ENCODE measurements around the gene ACSS3.
"Not testable (repeated sequence)": the region's sequence is repeated elsewhere in the genome, so short reads cannot be mapped to it uniquely, and the experiment has no call there.

ACSS3 gene, protein sequence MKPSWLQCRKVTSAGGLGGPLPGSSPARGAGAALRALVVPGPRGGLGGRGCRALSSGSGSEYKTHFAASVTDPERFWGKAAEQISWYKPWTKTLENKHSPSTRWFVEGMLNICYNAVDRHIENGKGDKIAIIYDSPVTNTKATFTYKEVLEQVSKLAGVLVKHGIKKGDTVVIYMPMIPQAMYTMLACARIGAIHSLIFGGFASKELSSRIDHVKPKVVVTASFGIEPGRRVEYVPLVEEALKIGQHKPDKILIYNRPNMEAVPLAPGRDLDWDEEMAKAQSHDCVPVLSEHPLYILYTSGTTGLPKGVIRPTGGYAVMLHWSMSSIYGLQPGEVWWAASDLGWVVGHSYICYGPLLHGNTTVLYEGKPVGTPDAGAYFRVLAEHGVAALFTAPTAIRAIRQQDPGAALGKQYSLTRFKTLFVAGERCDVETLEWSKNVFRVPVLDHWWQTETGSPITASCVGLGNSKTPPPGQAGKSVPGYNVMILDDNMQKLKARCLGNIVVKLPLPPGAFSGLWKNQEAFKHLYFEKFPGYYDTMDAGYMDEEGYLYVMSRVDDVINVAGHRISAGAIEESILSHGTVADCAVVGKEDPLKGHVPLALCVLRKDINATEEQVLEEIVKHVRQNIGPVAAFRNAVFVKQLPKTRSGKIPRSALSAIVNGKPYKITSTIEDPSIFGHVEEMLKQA

DNA sequence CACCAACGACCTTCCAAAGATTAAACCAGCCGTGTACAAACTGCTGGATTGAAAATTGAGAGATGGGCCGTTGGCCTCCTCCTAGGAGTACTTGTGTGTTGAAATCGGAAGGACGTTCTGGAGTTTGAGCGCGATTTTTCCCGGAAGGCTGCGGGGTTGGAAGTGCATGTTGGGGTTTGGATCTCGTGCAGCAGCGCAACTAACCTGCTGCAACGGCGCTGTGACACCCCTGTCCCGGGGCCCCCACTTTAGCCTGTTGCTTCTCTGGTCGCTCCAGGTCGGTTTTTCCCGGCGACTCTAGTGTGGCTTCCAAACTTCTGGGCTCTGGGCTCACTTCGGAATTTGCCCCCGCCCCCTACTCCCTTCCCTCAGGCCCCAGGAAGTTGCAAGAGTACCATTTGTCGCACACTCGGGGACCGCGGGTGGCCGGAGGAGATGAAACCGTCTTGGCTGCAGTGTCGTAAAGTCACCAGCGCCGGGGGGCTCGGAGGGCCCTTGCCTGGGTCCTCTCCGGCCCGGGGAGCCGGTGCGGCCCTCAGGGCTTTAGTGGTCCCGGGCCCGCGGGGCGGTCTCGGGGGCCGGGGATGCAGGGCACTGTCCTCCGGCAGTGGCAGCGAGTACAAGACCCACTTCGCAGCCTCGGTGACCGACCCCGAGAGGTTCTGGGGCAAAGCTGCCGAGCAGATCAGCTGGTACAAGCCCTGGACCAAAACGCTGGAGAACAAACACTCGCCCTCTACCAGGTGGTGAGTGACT is at the start of gene ACSS3:
ACSS3 (plus strand) TSS at position 394 of the 756 bp plus-strand sequence; CDS start at position 436, 42 bp downstream.
- no peak for DNase-seq (ENCODE audit: extremely low read depth in 1 of 2, low read depth in 1 of 2)

GRCh38 chr12:81034926-81035325 is 43.0 kb upstream of the ACSS3 start:
- no peak for DNase-seq (ENCODE audit: extremely low read depth in 1 of 2, low read depth in 1 of 2)

DNA sequence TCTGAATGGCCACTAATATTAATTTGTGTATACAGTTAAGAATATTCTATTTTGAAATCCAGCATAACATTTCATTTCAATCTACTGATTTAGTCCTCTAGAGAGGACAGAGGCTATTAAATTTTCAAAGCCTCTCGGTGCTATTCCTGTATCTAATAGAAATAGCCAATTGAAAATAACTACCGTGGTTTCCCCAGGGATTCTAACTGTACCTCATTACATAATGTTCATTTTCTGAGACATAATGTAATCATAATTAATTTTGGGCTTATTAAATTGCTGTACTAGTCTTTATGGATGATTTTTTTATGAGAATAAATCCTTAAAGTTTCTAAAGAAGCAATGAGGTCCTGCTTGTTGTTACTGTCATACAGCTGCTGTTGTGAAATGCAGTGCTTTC is 38.6 kb upstream of the ACSS3 start:
- no peak for DNase-seq (ENCODE audit: extremely low read depth in 1 of 2, low read depth in 1 of 2)

DNA sequence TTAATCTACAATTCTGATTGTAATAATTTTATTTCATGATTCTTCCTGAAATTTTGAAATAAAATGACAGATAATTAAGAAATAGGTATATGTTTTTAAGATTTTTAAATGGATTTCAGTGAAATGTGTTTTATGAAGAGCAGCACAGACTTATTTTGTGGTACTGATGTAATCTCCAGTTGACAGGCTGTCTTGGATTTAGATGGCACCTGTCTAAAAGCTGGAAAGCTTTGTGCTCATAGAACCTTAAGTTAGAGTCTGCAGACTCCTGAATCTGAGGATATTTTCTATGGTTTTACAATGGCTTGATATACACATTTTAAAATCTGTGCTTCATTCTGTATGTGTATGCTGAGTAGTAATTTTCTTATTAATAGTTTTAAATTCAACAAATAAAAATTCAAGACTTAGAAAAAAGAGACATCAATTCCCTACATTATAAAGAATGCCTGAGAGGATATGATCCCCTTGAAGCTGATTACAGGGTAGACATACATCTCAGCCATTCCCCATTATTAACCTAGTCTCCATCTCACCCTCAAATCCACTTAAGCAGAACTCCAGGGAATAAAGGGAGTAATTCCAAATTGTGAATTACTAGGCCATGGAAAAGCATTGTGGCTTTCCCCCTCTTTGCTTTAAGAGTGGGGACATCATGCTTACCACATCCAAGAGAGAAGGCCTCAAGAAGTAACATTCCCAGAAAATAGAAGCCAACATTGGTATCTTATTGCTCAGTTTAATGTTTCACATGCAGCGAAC is 33.7 kb upstream of the ACSS3 start:
- no peak for DNase-seq (ENCODE audit: extremely low read depth in 1 of 2, low read depth in 1 of 2)

DNA sequence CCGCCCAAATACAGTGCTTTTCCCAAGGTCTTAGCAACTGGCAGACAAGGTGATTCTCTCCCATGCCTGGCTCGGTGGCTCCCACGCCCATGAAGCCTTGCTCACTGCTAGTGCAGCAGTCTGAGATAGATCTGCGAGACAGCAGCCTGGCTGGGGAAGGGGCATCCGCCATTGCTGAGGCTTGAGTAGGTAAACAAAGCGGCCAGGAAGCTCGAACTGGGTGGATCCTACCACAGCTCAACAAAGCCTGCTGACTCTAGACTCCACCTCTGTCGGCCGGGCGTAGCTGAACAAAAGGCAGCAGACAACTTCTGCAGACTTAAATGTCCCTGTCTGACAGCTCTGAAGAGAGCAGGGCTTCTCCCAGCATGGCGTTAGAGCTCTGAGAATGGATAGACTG is 12.9 kb upstream of the ACSS3 start:
- DNase-seq (ENCODE audit: extremely low read depth in 1 of 2, low read depth in 1 of 2) = not testable (repeated sequence)

DNA sequence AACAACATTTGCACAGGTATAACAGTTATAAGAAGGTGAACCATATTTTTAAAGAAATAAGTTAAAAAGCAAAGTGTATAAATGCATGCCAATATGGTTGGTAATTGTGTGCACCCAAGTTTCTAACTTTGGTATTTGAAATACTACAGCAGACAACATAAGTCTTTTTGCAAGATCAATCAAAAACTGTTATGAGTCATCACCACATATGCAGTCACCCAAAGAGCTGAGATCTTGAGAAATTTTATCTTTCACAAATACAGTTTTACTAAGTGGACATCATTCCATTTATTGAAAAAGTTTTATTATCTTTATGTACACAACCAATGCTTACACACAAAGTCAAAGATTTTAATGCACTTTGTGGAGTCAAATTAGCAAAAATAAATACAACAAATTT is 7.0 kb upstream of the ACSS3 start:
- DNase-seq (ENCODE audit: extremely low read depth in 1 of 2, low read depth in 1 of 2) = no peak

DNA sequence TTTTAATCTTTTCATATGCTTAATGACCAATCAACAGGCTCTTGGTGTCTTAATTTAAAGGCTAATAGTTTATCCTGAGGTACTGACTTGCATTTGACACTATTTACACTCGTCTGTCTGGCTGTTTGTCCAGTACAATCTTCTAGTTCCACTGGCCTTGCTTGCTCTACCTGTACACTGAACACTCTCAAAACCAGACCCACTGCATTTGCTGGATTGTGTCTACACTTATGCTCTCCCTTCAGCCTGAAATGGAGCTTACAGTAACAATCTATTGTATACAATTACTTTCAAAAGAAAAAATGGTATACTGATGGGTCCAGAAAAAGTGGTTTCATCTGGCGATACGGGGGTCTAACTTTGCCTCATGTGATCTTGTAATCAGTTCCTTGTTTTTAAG is 2.3 kb upstream of the ACSS3 start:
- no peak for DNase-seq (ENCODE audit: extremely low read depth in 1 of 2, low read depth in 1 of 2)

- DNase-seq (ENCODE audit: extremely low read depth in 1 of 2, low read depth in 1 of 2) = no peak
These were observed 572 bp upstream of the ACSS3 start for GRCh38 chr12:81077329-81077685.

DNA sequence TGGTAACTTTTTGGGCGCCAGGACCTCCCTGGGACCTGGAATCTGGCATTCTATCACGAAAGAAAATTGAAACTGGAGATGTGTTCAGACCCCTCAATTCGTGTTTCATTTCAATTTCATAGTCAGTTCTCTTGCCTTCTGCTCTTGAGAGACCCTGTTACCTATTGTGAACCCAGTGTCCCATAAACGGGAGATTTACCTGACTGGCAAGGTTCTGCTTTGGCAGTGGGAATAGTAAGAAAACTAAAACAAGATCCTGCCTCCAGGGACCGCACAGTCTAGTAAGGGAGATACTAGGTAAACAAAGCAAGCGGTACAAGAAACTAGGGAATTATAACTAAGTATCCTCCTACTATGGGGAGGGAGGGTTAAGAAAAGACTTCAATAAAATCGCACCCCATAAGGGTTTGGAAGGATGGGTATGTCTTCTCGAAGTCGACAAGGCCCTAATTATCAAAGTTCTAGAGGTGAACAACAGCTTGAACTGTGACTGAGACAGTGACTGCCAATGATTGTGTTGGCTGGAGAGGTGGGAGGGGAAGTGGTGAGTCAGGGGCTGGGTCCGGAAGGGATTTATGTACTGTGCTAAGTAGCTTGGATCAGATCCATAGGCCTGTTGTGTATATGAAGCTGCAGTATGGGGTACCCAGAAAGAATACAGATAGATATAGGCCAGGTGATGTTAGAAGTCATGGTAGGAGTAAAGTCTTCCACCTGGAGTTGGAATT is 754 bp downstream of the ACSS3 start:
- DNase-seq (ENCODE audit: extremely low read depth in 1 of 2, low read depth in 1 of 2) = no peak

GRCh38 chr12:81079280-81080076 is 1.6 kb downstream of the ACSS3 start:
- no peak for DNase-seq (ENCODE audit: extremely low read depth in 1 of 2, low read depth in 1 of 2)

- DNase-seq (ENCODE audit: extremely low read depth in 1 of 2, low read depth in 1 of 2) = no peak
These were observed 2.6 kb downstream of the ACSS3 start for GRCh38 chr12:81080431-81080983.

DNA sequence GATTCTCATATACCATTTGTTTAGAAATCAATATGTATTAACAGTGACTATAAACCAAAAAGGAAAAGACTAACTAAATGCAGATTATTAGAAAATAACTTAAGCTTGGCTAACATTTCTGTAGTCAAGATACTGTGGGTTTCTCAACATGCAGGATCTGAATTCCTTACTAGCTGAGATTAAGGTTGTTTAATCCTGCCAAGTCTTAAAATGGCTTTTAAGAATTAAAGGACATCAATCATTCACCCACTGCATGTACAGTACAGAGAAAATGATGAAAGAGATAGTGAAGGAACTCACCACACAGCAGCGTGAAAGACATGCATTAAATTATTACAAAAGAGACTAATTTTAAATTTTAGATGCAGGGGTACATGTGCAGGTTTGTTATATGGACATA is 3.8 kb downstream of the ACSS3 start:
- DNase-seq (ENCODE audit: extremely low read depth in 1 of 2, low read depth in 1 of 2) = no peak

DNA sequence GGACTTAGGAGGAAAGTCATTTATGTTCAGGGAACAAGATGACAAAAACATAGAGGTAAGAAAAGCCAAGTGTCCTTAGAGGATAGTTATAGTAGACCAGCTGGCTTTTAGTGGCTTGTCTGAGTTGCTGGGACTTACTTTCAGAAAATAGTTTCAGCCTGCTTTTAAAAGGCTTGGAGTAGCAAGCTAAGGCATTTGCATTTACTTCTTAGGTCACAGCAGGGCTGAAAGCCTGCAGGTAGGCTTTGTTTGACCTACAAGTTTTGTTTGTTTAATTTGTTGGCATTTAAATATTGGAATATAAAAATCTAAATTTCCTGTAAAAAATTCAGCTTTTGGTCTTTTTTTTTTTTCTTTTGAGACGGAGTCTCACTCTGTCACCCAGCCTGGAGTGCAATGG is 5.1 kb downstream of the ACSS3 start:
- DNase-seq (ENCODE audit: extremely low read depth in 1 of 2, low read depth in 1 of 2) = no peak

DNA sequence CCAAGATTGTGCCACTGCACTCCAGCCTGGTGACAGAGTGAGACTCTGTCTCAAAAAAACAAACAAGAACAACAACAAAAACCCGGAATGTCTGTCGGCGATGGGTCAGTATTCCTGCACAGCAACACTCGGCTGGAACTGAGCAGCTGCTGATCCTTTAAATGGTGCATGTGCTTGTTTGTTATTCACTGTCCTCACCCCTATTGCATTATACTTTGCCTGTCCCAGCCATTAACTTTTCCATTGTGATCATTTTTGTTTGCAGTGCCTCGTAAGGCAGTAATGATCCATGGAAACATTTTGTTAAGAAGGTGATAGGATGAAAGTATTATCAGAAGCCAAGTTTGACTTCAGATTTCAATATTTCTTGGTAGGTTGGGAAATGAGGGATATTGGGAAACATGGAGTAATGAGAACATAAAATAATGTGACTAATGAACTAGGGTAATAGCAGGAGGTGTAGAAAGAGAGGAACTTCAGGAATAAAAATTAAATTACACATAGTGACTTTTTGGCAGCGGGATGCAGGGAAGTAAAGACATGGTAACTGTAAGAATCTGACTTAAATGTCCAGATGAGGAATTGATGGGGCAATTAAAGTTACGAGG is 6.1 kb downstream of the ACSS3 start:
- DNase-seq (ENCODE audit: extremely low read depth in 1 of 2, low read depth in 1 of 2) = no peak

GRCh38 chr12:81084811-81085350 is 7.0 kb downstream of the ACSS3 start:
- no peak for DNase-seq (ENCODE audit: extremely low read depth in 1 of 2, low read depth in 1 of 2)

DNA sequence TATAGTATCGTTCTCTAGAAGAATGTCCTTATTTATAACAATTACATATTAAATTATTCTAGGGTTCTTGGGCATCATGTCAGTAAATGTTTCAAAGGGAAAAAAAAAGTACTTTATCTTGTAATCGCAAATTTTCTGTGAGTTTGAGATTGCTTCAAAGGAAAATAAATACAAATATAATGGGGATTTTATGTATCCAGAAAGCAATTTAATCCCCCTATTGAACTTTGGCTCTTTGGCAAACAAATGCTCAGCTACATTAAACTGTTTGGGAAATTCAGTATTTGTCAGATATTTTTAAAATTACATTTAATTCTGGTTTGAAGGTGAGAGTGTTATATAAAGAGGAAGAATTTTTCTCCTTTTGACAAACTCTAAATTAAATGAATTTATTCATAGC is 8.0 kb downstream of the ACSS3 start:
- no peak for DNase-seq (ENCODE audit: extremely low read depth in 1 of 2, low read depth in 1 of 2)

DNA sequence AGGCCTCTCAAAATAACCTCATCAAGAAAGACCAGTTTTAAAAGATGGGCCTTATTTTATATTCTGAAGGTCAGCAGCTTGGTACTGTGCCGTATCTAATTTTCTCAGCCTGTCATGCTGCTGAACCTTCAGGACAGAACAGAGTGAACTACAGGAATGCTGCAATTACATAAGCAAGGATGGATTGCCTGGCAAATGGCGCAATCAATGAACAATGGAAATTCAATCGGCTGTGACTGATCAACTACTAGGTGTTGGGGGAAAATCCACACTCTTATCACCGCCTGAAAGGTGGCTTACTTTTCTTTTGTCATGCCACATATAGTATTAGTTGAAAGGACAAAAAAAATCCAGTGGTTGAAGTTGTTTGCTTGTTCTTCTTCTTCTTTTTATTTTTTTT is 8.5 kb downstream of the ACSS3 start:
- no peak for DNase-seq (ENCODE audit: extremely low read depth in 1 of 2, low read depth in 1 of 2)

GRCh38 chr12:81088221-81088620 is 10.3 kb downstream of the ACSS3 start:
- DNase-seq (ENCODE audit: extremely low read depth in 1 of 2, low read depth in 1 of 2) = no peak

- no peak for DNase-seq (ENCODE audit: extremely low read depth in 1 of 2, low read depth in 1 of 2)
These were observed 11.5 kb downstream of the ACSS3 start for GRCh38 chr12:81089412-81089811.
